Measurements from ENCODE around the gene AOPEP.

DNA sequence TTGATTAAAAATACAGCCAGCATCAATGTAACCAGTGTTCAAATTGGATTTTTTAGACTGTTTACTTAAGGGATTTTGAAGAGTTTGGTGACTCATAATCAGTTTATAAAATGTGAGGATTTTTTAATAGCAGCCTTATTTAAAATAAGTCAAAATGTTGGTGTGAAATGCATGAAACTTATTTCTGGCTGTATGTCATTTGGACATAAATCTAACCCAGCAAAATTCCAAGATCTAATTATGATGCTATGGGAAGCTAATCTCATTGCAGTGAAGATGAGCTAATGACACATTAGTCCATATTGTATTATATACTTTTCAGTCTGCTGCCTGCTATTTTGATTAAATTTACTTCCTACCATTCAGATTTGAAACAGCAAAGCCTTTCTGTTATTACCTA is 140.3 kb downstream of the AOPEP start:
- TF ChIP-seq, protein P1, sequence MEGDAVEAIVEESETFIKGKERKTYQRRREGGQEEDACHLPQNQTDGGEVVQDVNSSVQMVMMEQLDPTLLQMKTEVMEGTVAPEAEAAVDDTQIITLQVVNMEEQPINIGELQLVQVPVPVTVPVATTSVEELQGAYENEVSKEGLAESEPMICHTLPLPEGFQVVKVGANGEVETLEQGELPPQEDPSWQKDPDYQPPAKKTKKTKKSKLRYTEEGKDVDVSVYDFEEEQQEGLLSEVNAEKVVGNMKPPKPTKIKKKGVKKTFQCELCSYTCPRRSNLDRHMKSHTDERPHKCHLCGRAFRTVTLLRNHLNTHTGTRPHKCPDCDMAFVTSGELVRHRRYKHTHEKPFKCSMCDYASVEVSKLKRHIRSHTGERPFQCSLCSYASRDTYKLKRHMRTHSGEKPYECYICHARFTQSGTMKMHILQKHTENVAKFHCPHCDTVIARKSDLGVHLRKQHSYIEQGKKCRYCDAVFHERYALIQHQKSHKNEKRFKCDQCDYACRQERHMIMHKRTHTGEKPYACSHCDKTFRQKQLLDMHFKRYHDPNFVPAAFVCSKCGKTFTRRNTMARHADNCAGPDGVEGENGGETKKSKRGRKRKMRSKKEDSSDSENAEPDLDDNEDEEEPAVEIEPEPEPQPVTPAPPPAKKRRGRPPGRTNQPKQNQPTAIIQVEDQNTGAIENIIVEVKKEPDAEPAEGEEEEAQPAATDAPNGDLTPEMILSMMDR (IDR thresholded peaks at IDR 0.05; ENCODE audit: poor library complexity, severe bottlenecking) = no peak
- no peak for TF ChIP-seq POLR2AphosphoS5 (IDR thresholded peaks at IDR 0.05)
- TF ChIP-seq RAD21 (conservative IDR thresholded peaks at IDR 0.05) = no peak
- no peak for TF ChIP-seq TAF1 (IDR thresholded peaks at IDR 0.05; ENCODE audit: low read depth)
- no peak for TF ChIP-seq EP300 (conservative IDR thresholded peaks at IDR 0.05; ENCODE audit: poor library complexity, severe bottlenecking)
